GM19324 (cell line): ENCODE data around the gene ANXA2.
"Not testable (repeated sequence)": the region's sequence is repeated elsewhere in the genome, so short reads cannot be mapped to it uniquely, and the experiment has no call there.

Experiments
- ATAC-seq: cut with Tn5 transposase; IDR thresholded peaks from one replicate; pipeline ENCODE4 v1.9.1; 2021; ENCODE audit warnings: mild to moderate bottlenecking, moderate library complexity; ENCODE audit not compliant: unreplicated experiment, low FRiP score

Gene ANXA2

GRCh38 chr15:60397772-60398445 lies at the start of gene ANXA2:
TSS of gene ANXA2 (minus strand) at chr15:60397986. CDS start at chr15:60386075, 11,911 bp downstream.
- ATAC-seq: peak; percentile 71

GRCh38 chr15:60444289-60444912 lies 46.6 kb upstream of the ANXA2 start:
- no peak for ATAC-seq

GRCh38 chr15:60442763-60443162 lies 45.0 kb upstream of the ANXA2 start:
- no peak for ATAC-seq

GRCh38 chr15:60442031-60442650 lies 44.4 kb upstream of the ANXA2 start:
- ATAC-seq: no peak

- ATAC-seq: no peak
Observed at GRCh38 chr15:60441331-60441730, 43.5 kb upstream of the ANXA2 start.

- ATAC-seq: no peak
Observed at GRCh38 chr15:60438646-60439045, 40.9 kb upstream of the ANXA2 start.

GRCh38 chr15:60428935-60429334 lies 31.1 kb upstream of the ANXA2 start:
- ATAC-seq: no peak

- ATAC-seq: no peak
Observed at GRCh38 chr15:60426870-60427508, 29.2 kb upstream of the ANXA2 start.

GRCh38 chr15:60425461-60425860 lies 27.7 kb upstream of the ANXA2 start:
- no peak for ATAC-seq

GRCh38 chr15:60424006-60424405 lies 26.2 kb upstream of the ANXA2 start:
- ATAC-seq: no peak

GRCh38 chr15:60423537-60423936 lies 25.8 kb upstream of the ANXA2 start:
- no peak for ATAC-seq

GRCh38 chr15:60421544-60421943 lies 23.8 kb upstream of the ANXA2 start:
- ATAC-seq: no peak

- no peak for ATAC-seq
Observed at GRCh38 chr15:60420203-60420716, 22.5 kb upstream of the ANXA2 start.

GRCh38 chr15:60419753-60420152 lies 22.0 kb upstream of the ANXA2 start:
- ATAC-seq: no peak

GRCh38 chr15:60418096-60418495 lies 20.3 kb upstream of the ANXA2 start:
- no peak for ATAC-seq

- ATAC-seq: no peak
Observed at GRCh38 chr15:60417112-60417511, 19.3 kb upstream of the ANXA2 start.

GRCh38 chr15:60416484-60416883 lies 18.7 kb upstream of the ANXA2 start:
- ATAC-seq: no peak

- ATAC-seq: no peak
Observed at GRCh38 chr15:60414016-60414682, 16.4 kb upstream of the ANXA2 start.

- ATAC-seq: no peak
Observed at GRCh38 chr15:60413231-60413824, 15.5 kb upstream of the ANXA2 start.

GRCh38 chr15:60412807-60413206 lies 15.0 kb upstream of the ANXA2 start:
- not testable (repeated sequence) for ATAC-seq
